Muscle layer of colon (tissue), 2 donors: ENCODE measurements around the gene CALY.
A peak's percentile ranks its signal among the peaks of the same experiment; 100 is the strongest.

Experiments used
- H3K27ac ChIP-seq: one replicate; pipeline ENCODE4 v1.7.0; 2013; ENCODE audit warnings: low read depth, mild to moderate bottlenecking, low read length, moderate library complexity
- H3K27me3 ChIP-seq, 2 donors: one replicate each; pipeline ENCODE4 v1.7.0; 2013; ENCODE audit warnings: low read length in 2 of 2, mild to moderate bottlenecking in 2 of 2; ENCODE audit not compliant: insufficient read depth in 2 of 2, control insufficient read depth in 1 of 2
- H3K36me3 ChIP-seq: one replicate; pipeline ENCODE4 v1.7.0; 2013; ENCODE audit warnings: mild to moderate bottlenecking, low read length; ENCODE audit not compliant: insufficient read depth
- H3K4me1 ChIP-seq: one replicate; pipeline ENCODE4 v1.7.0; 2013; ENCODE audit warnings: mild to moderate bottlenecking, low read length; ENCODE audit not compliant: insufficient read depth
- H3K4me3 ChIP-seq, 2 donors: one replicate each; pipeline ENCODE4 v1.7.0; 2013; ENCODE audit warnings: low read length in 2 of 2, low read depth in 1 of 2, mild to moderate bottlenecking in 1 of 2, moderate library complexity in 1 of 2
- H3K9ac ChIP-seq: one replicate; pipeline ENCODE4 v1.7.0; 2013; ENCODE audit warnings: low read length
- H3K9me3 ChIP-seq: one replicate; pipeline ENCODE4 v1.7.0; 2013; ENCODE audit warnings: mild to moderate bottlenecking, low read length
- donor health status: abdominal sarcoma.
- donor health status: Adenocarcinoma of cecum.

Gene CALY

DNA sequence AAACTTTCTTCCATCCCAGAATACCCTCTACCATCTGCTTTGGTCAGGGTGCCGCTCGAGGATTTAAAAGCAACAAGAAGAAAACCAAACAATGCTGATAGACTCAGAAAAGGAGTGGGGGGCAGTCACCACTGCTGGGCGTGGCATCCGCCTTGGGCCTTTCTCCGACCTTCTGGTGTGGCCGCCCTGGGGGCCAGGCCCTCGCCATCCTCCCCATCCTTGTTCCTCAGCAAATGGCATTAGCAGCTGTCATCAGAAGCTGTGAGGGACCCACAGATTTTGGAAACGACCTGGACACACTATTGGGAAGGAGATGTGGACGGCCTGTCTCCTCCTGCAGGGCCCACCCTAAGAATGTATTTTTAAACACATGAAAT lies 23.9 kb downstream of the CALY start:
- Histone ChIP-seq H3K9ac (no peak overlapping the region), H3K27ac (no peak overlapping the region), H3K9me3 (no peaks in the 10 kb centered on the region), H3K36me3 (peaks cover 30% of the 10 kb centered on the region), H3K27me3 (no peaks in the 10 kb centered on the region), H3K4me3 (no peak overlapping the region), H3K4me1 (peaks cover 2% of the 10 kb centered on the region)

DNA sequence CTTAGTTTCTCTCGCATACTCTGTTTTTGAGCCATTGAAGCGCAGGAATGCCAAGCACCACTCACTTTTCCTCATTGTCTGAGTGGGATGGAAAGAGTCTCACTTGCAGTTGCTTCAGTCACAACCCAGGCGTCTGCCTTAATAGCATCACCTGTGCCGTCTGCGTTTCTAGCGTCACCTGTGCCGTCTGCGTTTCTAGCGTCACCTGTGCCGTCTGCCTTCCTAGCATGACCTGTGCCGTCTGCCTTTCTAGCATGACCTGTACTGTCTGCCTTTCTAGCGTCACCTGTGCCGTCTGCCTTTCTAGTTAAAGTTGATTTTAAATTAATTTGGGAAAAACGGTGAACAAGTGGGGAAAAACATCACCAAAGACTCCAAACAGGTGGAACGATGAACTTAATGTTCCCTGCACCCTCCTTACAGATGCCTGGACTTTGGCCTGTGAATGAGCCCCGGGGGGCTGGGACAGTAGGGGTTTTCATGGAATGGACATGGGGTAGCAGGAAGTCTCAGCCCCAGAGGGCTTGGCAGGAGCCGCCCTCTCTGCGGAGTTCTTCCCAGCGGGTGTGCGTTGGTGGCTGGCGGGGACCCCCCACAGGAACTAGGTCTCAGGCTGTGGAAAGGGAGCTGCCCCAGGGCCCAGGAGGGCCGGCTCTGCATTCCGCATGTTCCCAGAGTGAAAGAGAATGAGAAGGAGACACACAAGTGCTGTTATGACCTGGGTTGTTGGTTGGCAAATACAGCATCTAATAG lies 24.5 kb downstream of the CALY start:
- peaks cover 8% of the 10 kb centered on the region for H3K4me1 ChIP-seq
- H3K36me3 ChIP-seq: peaks cover 30% of the 10 kb centered on the region
- no peaks in the 10 kb centered on the region for H3K9me3 ChIP-seq
- no peak overlapping the region for H3K27ac ChIP-seq
- no peak overlapping the region for H3K9ac ChIP-seq
- no peak overlapping the region for H3K4me3 ChIP-seq
- H3K27me3 ChIP-seq: no peaks in the 10 kb centered on the region

DNA sequence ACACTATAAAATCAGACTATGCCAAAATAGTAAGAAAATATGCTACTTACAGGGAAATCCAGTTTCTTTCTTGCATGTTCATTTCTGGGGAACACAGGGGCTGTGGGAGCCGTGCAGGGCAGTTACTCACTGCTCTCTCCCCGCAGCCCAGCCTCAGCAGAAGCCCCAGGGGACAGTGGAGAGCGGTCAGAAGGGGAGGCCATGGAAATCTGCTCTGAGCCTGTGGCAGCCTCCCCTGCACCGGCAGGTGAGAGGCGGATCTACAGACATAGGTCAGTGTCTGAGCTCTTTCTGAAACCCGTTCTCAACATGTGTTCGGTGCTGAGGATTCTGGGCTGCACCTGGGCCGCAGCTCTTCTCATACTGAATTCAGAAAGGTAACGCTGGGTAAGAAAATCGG lies 25.1 kb downstream of the CALY start:
- Histone ChIP-seq H3K36me3 (peaks cover 30% of the 10 kb centered on the region), H3K4me1 (peaks cover 13% of the 10 kb centered on the region), H3K4me3 (no peak overlapping the region), H3K27me3 (no peaks in the 10 kb centered on the region), H3K9me3 (no peaks in the 10 kb centered on the region), H3K9ac (no peak overlapping the region), H3K27ac (no peak overlapping the region)

DNA sequence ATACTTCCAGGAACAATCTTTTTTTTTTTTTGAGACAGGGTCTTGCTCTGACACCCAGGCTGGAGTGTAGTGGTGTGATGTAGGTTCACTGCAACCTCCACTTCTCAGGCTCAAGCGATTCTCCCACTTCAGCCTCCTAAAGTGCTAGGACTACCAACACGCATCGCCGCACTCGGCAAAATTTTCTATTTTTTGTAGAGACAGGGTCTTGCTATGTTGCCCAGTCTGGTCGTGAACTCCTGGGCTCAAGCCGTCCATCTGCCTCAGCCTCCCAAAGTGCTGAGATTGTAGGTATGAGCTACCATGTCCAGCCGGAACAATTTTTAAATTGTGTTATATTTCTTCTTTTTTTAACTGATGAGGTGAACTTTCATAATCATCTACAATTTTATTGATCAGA lies 25.9 kb downstream of the CALY start:
- Histone ChIP-seq H3K27me3 (no peaks in the 10 kb centered on the region), H3K9ac (no peak overlapping the region)

DNA sequence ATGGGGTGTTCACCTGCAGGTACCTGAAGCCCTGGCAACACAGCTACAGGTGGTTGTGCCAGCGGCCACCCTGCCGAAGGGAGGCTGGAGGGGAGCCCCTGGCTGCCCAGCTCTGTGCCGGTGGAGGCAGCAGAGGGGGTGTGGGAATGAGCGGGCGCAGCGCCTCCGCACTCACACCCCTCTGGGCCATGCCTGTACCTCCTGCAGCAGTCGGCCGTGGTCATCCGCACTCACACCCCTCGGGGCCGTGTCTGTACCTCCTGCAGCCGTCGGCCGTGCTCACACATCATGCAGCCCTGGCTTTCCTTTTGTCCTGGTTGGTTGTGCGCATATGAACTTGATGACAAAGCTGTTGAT lies 26.3 kb downstream of the CALY start:
- no peak overlapping the region for H3K4me3 ChIP-seq
- no peak overlapping the region for H3K27ac ChIP-seq
- no peak overlapping the region for H3K9ac ChIP-seq

More for the DNA sequence above, 25.9 kb downstream of the CALY start:
- Histone ChIP-seq H3K9me3 (no peaks in the 10 kb centered on the region), H3K27ac (no peak overlapping the region), H3K36me3 (peaks cover 30% of the 10 kb centered on the region), H3K4me1 (peaks cover 19% of the 10 kb centered on the region), H3K4me3 (no peak overlapping the region)

DNA sequence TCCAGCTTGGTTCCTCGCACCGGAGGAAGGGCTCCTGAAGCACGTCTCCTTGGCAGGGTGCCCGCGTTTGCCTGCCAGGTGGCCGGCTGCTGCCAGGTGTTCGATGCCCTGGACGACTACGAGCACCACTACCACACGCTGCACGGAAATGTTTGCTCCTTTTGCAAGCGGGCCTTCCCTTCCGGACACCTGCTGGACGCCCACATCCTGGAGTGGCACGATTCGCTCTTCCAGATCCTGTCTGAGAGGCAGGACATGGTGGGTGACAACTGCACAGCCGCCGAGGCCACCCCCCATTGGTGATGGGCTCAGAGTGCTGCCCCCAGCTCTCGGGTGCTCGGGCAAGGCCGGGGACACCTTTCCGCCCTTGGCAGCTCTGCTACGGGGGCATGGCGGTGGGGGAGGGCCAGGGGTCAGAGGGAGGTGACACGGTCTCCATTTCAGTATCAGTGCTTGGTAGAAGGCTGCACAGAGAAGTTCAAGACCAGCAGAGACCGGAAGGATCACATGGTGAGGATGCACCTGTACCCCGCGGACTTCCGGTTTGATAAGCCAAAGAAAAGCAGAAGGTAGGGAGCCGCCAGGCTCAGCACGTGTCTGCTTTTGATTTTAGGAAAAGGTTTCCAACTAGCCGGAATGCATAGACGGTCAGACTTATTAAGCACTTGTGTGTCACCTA lies 26.8 kb downstream of the CALY start:
- H3K4me3 ChIP-seq: peak overlapping the region in 1 of 2 donors; percentile 95
- H3K9ac ChIP-seq: no peak overlapping the region

More for the DNA sequence above, 26.3 kb downstream of the CALY start:
- Histone ChIP-seq H3K36me3 (peaks cover 30% of the 10 kb centered on the region), H3K4me1 (peaks cover 22% of the 10 kb centered on the region), H3K27me3 (no peaks in the 10 kb centered on the region), H3K9me3 (no peaks in the 10 kb centered on the region)

DNA sequence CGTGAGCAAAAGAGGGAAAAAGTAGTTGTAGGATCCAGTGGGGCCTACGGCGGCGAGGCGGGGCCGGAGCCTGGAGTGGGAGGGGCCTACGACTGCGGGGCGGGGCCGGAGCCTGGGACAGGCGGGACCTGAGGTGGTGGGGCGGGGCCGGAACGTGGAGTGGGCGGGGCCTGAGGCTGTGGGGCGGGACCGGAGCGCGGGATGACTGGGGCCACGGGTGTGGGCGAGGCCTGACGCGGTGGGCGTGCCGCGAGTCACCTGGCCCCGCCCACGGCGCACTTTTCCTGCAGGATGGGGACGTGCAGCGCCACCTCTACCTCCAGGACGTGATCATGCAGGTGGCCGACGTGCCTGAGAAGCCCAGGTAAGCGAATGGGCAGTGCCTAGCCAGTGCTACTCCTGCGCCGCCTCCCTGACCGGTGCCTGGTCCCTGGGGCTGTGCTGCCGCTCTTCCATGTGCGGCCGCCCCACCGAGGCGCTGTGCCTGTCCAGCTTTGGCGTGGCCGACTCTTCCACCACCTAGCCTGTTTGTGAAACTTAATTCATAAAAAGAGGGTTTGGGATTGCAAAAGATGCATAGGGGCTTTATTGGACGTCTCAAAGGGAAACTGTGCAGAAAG lies 27.5 kb downstream of the CALY start:
- no peaks in the 10 kb centered on the region for H3K27me3 ChIP-seq
- peaks cover 30% of the 10 kb centered on the region for H3K36me3 ChIP-seq
- H3K27ac ChIP-seq: peak overlapping the region; percentile 99
- H3K9me3 ChIP-seq: no peaks in the 10 kb centered on the region
- H3K4me1 ChIP-seq: peaks cover 22% of the 10 kb centered on the region
- peak overlapping the region; percentile 93 to 95 for H3K4me3 ChIP-seq
- no peak overlapping the region for H3K9ac ChIP-seq

More for the DNA sequence above, 26.8 kb downstream of the CALY start:
- H3K27ac ChIP-seq: no peak overlapping the region
- H3K4me1 ChIP-seq: peaks cover 22% of the 10 kb centered on the region
- no peaks in the 10 kb centered on the region for H3K27me3 ChIP-seq
- H3K36me3 ChIP-seq: peaks cover 30% of the 10 kb centered on the region
- no peaks in the 10 kb centered on the region for H3K9me3 ChIP-seq

DNA sequence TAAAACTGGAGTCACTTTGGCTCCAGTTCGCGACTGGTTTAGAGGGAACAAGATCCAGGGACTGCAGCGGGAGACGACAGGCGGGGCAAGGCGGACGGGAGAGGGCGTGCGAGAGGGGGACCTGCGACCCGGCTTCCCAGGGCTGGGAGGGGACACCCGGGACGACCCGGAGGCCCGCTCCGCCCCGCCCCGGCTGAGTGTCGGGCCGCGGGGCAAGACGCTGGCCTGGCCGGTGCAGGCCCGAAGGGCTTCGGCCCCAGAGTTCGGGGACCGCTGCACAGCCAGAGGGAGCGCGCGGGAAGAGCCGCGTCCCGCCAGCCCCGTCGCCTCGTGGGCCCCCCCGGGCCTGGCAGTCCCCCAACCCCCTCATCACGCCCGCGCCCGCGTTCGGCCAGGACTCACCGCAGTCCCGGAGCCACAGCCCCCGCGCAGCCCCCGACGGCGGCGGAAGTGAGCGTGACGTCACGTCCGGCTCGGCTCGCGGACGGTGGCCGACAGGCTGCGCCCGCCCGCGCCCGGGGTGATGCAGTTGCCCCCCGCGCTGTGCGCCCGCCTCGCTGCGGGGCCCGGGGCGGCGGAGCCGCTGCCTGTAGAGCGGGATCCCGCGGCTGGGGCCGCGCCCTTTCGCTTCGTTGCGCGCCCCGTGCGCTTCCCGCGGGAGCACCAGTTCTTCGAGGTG lies 28.1 kb downstream of the CALY start, which contains the start of the genes TUBGCP2 and ZNF511:
TSS of gene TUBGCP2 (minus strand) at position 452 of the 679 bp plus-strand sequence. CDS start 5,931 bp downstream, outside the sequence.
TSS of gene ZNF511 (plus strand) at position 494 of the 679 bp plus-strand sequence. CDS start at position 524, 30 bp downstream.
- peak within 1 kb of the TSS; percentile 88 for H3K9ac ChIP-seq
- peaks cover 22% of the 10 kb centered on the region for H3K4me1 ChIP-seq
- H3K36me3 ChIP-seq: peaks cover 30% of the 10 kb centered on the region
- H3K27ac ChIP-seq: peak within 1 kb of the TSS; percentile 99
- H3K9me3 ChIP-seq: no peaks in the 10 kb centered on the region
- H3K4me3 ChIP-seq: peak within 1 kb of the TSS; percentile 93 to 95
- H3K27me3 ChIP-seq: no peaks in the 10 kb centered on the region

DNA sequence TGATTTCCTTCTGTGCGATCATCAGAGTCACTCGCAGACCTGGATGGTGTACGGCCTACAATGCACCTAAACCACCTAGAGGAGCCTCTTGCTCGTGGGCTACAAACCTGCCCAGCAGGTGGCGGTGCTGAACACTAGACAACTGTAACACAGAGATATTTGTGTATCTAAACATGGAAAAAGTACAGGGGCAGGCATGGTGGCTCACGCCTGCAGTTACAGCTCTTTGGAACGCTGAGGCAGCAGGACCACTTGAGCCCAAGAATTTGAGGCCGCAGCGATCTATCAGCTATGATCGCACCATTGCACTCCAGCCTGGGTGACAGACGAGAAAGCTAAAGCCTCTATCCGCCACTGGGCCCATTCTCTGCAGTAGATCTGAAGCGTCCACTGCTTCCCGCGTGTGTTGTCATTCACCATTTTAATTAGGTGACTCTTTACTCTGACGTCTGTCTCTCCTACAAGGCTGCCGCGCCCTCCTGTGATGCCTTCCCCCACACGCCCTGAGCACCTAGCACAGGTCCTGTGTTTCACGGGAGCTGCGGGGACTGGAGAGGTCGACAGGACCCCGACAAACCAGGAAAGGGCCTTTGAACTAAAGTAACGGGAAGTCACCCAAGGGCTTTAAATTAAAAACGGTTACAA lies 28.8 kb downstream of the CALY start:
- H3K9ac ChIP-seq: peak overlapping the region; percentile 88
- no peaks in the 10 kb centered on the region for H3K9me3 ChIP-seq
- H3K27ac ChIP-seq: peak overlapping the region; percentile 99
- peaks cover 29% of the 10 kb centered on the region for H3K36me3 ChIP-seq
- H3K4me1 ChIP-seq: peaks cover 22% of the 10 kb centered on the region
- H3K4me3 ChIP-seq: peak overlapping the region; percentile 93 to 95
- H3K27me3 ChIP-seq: no peaks in the 10 kb centered on the region

DNA sequence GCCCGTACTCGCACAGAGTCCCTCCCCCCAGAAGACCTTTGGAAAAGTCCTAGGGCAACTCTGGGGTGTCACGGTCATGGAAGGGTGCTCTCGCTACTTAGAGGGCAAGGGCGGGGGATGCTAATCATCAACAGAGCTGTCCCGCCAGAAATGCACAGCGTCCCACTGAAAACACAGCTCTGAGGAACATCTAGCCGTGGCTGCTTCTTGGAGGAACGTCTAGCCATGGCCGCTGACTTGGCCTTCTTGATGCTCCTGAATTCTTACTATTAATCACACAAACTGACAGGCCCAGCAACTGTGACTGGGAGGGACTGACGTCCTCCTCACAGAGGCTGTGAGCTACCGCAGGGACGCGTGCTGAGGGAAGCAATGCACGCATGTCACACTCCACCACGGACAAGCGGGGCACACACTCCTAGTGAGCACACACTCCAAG lies 29.7 kb downstream of the CALY start:
- Histone ChIP-seq H3K27me3 (no peaks in the 10 kb centered on the region), H3K4me3 (peak overlapping the region in 1 of 2 donors; percentile 95), H3K4me1 (peaks cover 22% of the 10 kb centered on the region), H3K27ac (no peak overlapping the region), H3K9me3 (no peaks in the 10 kb centered on the region), H3K9ac (no peak overlapping the region), H3K36me3 (peaks cover 27% of the 10 kb centered on the region)
